Fibroblast of skin of right biceps (primary cell): ENCODE measurements around the gene FGD4.
A peak's percentile ranks its signal among the peaks of the same experiment; 100 is the strongest.
"Not testable (repeated sequence)": the region's sequence is repeated elsewhere in the genome, so short reads cannot be mapped to it uniquely, and the experiment has no call there.

Experiments used
- DNase-seq: peaks from one replicate; pipeline ENCODE4 v3.0.0-alpha.2; 2013

FGD4 gene

DNA sequence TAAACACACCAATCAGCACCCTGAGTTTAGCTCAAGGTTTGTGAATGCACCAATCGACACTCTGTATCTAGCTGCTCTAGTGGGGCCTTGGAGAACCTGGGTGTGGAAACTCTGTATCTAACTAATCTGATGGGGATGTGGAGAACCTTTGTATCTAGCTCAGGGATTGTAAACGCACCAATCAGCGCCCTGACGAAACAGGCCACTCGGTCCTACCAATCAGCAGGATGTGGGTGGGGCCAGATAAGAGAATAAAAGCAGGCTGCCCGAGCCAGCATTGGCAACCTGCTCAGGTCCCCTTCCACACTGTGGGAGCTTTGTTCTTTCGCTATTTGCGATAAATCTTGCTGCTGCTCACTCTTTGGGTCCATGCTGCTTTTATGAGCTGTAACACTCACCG lies 127.0 kb downstream of the FGD4 start:
- not testable (repeated sequence) for DNase-seq

GRCh38 chr12:32532422-32532821 lies 133.1 kb downstream of the FGD4 start:
- DNase-seq, result no peak

- no peak for DNase-seq
Observed at GRCh38 chr12:32532951-32533350, 133.6 kb downstream of the FGD4 start.

GRCh38 chr12:32533506-32533905 lies 134.1 kb downstream of the FGD4 start:
- DNase-seq, result not testable (repeated sequence)

GRCh38 chr12:32533971-32534590 lies 134.7 kb downstream of the FGD4 start:
- DNase-seq, result peak; percentile 87

DNA sequence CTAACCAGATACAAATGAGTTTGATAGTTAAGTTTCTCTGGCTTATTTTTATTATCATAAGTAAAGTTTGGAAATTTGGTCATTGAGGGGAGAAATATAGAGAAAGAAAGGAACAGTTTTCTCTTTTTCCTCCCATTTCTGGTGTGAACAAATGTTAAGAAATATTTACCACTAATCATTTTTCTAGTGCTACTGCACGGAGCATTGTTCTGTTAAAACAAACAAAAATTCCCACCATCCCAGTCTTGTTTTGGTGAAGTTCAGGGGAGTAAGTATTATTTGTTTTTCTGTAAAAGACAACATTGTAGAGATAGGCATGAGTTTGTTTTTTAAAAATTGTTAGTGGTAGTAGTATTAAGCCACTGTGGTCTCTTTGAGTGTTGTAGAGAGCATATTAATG lies 135.3 kb downstream of the FGD4 start:
- DNase-seq, result no peak

- DNase-seq, result peak; percentile 68
Observed at GRCh38 chr12:32535288-32535999, 136.1 kb downstream of the FGD4 start.

DNA sequence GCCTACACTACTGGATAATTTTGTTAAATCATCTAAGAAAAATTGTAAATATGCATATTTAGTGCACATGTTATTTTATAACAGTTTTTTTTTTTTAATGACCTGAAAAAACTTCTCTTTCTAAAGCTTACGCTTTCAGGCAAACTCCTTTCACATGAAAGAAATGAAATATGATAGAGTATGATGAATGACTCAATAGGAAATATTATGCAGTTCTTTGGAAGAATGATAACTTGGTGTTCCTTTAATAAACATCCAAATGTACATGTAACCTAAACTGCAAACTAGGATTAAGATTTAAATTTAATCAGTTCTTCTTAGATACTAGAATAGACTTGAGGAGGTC lies 136.6 kb downstream of the FGD4 start:
- DNase-seq, result no peak

GRCh38 chr12:32541754-32542374 lies 142.5 kb downstream of the FGD4 start:
- DNase-seq, result no peak

GRCh38 chr12:32542428-32543229 lies 143.3 kb downstream of the FGD4 start:
- DNase-seq, result no peak

DNA sequence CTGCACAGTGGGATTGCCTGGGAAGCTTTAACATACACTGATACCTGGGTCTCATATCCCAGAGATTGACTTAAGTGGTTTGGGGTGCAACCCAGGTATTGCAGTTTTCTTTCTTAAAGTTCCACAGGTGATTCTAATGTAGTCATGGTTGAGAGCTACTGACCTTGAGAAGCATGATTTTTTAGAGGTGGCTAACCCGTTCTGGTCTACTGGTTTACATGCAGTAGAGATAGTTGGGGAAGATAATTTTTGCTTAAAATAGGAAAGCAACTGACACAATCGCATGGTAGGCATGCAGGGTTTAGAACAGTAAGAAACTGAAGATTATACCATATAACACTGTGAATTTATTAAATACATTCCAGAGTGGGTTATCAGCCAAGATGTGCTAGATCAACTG lies 145.5 kb downstream of the FGD4 start:
- DNase-seq, result no peak

DNA sequence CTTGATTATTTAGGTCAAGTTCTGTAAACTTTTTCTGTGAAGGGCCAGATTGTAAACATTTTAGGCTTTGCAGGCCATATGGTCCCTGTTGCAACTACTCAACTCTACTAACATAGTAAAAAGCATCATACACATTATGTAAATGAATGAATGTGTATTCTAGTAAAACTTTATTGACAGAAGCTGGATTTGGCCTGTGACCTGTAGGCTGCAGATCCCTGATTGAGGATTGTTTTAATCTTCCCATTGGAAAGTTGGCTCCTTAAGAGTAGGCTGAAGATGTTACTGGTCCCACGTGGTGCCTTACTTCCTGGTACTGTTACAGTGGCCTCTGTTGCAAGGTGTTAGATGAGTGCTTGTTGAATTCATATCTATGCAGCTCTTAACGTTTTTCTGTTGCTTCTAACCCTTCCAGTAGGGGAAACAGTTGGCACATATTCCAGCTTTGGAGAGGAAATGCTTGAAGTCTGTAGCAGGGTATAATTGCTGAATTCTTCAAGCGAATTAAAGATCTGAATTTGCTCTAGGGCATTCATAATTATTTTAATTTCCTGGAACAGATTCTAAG lies 146.1 kb downstream of the FGD4 start:
- DNase-seq, result no peak

DNA sequence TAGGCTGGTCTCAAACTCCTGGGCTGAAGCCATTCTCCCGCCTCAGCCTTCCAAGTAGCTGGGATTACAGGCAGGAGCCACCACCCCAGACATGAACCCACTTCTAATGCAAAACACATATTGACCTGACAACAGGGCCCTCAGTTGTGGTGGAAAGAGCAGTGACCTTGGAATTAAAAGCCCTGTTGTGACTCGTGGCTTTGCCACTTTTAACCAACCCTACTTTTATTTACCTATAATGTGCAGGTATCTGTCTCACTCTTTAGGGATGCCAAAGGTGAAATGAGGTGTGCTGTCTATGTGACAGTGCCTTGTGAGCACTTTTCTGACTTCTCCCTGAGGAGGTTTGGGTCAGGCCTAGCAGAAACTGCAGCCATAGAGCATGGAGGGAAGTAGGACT lies 146.9 kb downstream of the FGD4 start:
- no peak for DNase-seq

DNA sequence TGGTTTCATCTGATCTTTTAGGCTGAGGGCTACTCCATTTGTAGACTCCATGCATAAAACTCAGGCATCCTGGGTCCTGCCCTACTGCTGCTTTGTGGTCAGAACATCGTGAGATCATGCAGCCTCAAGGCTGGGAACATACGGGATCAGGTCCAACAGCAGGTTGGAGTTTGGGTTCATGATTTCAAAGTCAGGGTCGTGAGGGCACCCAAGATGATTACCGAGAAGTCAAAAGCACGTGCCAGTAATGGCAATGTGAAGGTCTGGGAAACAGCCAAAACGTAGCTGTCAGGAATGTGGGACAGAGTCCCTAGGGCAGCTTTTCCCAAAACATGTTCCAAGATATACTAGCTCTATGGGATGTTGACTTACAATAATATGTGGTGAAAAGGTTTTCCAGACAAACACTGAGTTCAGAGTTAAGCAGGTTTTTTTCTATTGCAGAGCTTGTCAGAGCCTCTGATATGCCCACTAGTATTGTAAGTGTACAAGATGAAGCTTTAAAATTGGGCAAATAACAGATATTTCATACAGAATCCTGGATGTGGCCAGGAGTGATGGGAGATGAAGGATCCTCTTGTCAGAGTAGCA lies 149.4 kb downstream of the FGD4 start:
- DNase-seq, result peak; percentile 53

DNA sequence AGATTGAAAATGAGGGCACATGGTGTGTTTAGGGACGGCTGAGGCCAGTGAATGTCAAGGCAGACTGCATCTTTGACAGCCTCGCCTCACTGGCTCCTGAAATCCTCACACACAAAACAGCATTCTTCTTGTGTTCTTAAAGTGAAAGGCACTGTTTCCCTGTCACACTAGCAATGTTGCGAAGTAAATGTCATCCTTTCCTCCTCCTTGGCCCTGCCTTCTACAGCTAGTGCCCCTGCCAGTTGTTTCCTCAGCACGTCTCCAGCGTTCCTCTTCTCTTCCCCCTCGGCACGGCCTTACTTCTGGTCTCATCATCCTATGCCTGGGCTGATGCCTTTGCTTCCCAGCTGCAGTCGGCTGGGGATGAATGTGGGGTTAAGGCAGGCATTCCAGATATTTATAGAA lies 150.3 kb downstream of the FGD4 start:
- DNase-seq, result peak; percentile 57

GRCh38 chr12:32551058-32551457 lies 151.7 kb downstream of the FGD4 start:
- DNase-seq, result no peak

DNA sequence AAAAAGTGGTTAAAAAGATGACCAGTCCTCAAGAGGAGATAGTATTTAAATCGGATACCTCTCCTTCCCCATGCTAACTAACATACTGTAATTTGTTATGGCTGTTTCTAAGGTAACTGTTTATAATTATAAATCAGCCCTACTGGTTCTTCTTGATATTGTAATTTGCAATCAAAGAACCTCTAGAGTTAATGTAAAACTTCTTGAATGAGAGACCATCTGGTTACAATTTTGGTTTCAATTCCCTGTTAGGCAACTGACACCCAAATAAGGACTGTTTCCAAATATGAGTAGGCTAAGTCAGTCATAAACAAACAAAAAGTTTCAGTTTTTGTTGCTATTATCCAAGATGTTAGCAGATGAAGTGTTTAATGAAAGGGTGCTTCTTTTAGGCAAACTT lies 159.5 kb downstream of the FGD4 start:
- DNase-seq, result peak; percentile 46

- DNase-seq, result no peak
Observed at GRCh38 chr12:32559434-32559833, 160.1 kb downstream of the FGD4 start.

- DNase-seq, result no peak
Observed at GRCh38 chr12:32560520-32560919, 161.2 kb downstream of the FGD4 start.

DNA sequence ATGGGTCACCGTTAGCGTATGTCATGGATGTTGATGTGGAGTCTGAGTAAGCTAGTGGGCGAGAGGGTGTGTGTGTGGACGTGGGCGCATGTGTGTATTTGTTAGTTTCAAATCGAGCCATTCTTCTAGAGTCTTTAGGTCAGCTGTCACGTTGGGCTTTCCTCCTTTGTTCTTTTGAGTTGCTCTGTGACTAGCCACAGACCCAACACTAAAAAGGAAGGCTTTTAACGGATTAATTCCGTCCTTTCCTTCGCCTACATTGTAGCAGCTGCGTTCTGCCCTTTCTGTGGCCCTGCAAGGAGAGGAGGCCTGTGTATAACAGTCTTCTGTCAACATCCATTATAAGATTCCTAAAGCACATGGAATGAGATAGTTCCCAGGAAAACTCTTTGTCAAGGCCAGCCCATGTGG lies 162.6 kb downstream of the FGD4 start:
- DNase-seq, result no peak

- DNase-seq, result not testable (repeated sequence)
Observed at GRCh38 chr12:32562413-32562812, 163.1 kb downstream of the FGD4 start.

DNA sequence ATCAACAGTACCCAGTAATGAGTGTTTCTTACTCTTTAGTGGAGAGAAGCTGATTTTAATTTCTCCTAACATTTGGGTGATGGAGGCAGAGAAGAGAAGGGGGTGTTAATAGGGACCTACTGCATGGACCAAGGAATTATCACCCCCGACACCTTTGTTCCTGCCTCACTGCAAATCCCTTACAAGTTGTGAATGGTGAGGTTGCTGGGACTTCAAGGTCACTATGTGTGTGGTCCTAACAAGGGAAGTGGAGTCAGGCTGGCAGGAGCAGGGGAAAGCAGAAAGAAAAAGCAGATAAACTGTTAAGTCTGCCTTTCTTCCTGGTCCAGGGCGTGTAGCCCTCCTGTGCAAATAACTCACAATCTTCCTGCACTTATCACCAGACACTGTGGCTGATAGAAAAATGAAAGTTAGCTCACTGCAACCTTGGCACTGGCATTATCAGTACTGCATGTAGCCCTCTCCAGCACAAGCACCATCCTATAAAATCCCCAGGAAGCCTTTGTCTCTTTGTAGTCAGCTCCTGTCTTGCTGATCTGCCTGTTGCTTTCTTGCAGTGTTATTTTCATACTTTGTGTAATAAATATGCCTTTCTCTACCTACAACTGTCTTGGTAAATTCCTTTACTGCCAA lies 167.4 kb downstream of the FGD4 start:
- DNase-seq, result peak; percentile 9
